Measurements from ENCODE around the gene CLIC5. TPM values are rescaled to one million over a fixed set of nuclear protein-coding genes. Genes with fewer than 3 reads are reported as not detected.

Gene CLIC5
- total RNA-seq, 2 donors from 2014 or later = 3.3 to 6.6 TPM

GRCh38 chr6:45843848-45844521 is 171.7 kb downstream of the CLIC5 start:
- Mint-ChIP-seq H3K36me3 (ENCODE audit: insufficient read depth in 2 of 2) (peaks cover 0 to under 1% of the 10 kb centered on the region in 2 donors), H3K27ac (no peak overlapping the region), H3K9me3 (no peaks in the 10 kb centered on the region), H3K27me3 (ENCODE audit: low read depth) (no peaks in the 10 kb centered on the region), H3K4me3 (no peak overlapping the region), H3K4me1 (ENCODE audit: low read depth) (no peaks in the 10 kb centered on the region)
- no peak for ATAC-seq (replicated peaks in 1 of 2)
- no peak for DNase-seq

DNA sequence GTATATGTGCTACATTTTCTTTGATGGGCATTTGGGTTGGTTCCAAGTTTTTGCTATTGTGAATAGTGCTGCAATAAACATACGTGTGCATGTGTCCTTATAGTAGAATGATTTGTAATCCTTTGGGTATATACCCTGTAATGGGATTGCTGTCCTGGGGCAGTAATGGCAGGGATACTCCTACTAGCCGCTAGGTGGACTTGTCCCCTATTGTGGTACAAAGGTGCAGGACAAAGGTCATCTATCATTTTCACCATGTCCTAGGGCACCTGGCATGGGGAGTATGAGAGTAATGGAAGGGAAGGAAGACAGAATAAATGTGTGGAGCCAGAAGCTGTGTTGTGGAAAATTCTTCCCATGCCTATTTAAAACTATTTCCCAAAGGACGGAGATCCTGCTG is 174.6 kb downstream of the CLIC5 start:
- Mint-ChIP-seq H3K27ac (no peak overlapping the region), H3K27me3 (ENCODE audit: low read depth) (no peaks in the 10 kb centered on the region), H3K4me1 (ENCODE audit: low read depth) (peaks cover 28% of the 10 kb centered on the region), H3K9me3 (no peaks in the 10 kb centered on the region), H3K36me3 (ENCODE audit: insufficient read depth in 2 of 2) (no peaks in the 10 kb centered on the region), H3K4me3 (no peak overlapping the region)
- no peak for DNase-seq
- ATAC-seq (replicated peaks in 1 of 2) = no peak

DNA sequence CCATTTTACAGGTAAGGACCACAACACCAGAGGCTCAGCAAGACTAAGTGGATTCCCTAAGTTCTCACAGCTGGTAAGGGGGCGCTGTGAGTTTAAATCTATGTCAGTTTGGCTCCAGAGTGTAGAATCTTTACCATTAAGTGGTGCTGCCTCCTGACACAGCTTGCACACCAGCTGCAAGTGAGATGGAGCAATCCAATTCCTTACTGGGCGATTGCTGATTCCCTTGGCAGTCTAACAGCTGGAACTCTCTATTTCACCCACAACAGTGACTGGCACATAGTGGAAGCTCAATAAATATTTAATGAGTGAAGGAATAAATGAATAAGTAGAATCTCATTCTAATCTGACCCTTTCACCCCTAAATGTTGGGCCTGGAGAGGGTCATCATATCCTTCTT is 176.7 kb downstream of the CLIC5 start:
- H3K9me3 Mint-ChIP-seq = no peaks in the 10 kb centered on the region
- no peak for ATAC-seq (replicated peaks in 1 of 2)
- H3K4me3 Mint-ChIP-seq = no peak overlapping the region
- no peak for DNase-seq
- no peaks in the 10 kb centered on the region for H3K36me3 Mint-ChIP-seq (ENCODE audit: insufficient read depth in 2 of 2)
- H3K27me3 Mint-ChIP-seq (ENCODE audit: low read depth) = no peaks in the 10 kb centered on the region
- peaks cover 47% of the 10 kb centered on the region for H3K4me1 Mint-ChIP-seq (ENCODE audit: low read depth)
- peak overlapping the region; percentile 70 for H3K27ac Mint-ChIP-seq

DNA sequence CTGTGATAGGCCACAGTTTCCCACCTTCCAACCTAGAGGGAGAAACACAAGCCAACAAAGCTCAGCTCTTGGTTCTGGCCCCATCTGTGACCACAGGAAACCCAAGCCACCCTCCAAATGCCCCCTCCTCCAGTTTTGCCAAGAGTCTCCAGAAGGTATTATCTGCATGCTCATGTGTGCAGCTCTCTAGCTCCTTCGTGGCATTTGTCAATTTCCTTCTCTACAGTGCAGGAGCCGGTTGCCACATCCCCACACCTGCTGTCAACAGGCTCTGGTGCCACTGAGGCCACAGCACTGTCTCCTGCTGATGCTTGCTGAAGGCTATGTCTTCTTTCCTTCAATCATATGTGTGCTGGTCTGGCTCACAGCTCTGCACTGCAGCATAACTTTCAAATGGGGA is 177.2 kb downstream of the CLIC5 start:
- H3K27me3 Mint-ChIP-seq (ENCODE audit: low read depth) = no peaks in the 10 kb centered on the region
- peak overlapping the region in 1 of 2 donors; percentile 20 for H3K4me3 Mint-ChIP-seq
- H3K27ac Mint-ChIP-seq = peak overlapping the region; percentile 70
- no peak for DNase-seq
- H3K4me1 Mint-ChIP-seq (ENCODE audit: low read depth) = peaks cover 47% of the 10 kb centered on the region
- H3K36me3 Mint-ChIP-seq (ENCODE audit: insufficient read depth in 2 of 2) = no peaks in the 10 kb centered on the region
- no peaks in the 10 kb centered on the region for H3K9me3 Mint-ChIP-seq
- ATAC-seq (replicated peaks in 1 of 2) = no peak

- Mint-ChIP-seq H3K27ac (peak overlapping the region; percentile 56), H3K27me3 (ENCODE audit: low read depth) (no peaks in the 10 kb centered on the region), H3K4me3 (no peak overlapping the region), H3K4me1 (ENCODE audit: low read depth) (peaks cover 47% of the 10 kb centered on the region), H3K36me3 (ENCODE audit: insufficient read depth in 2 of 2) (no peaks in the 10 kb centered on the region), H3K9me3 (no peaks in the 10 kb centered on the region)
- ATAC-seq (replicated peaks in 1 of 2) = peak; percentile 32 to 59
- DNase-seq = no peak
Measured at GRCh38 chr6:45837541-45838200, 178.0 kb downstream of the CLIC5 start.

- H3K4me1 Mint-ChIP-seq (ENCODE audit: low read depth) = peaks cover 53% of the 10 kb centered on the region
Measured at GRCh38 chr6:45836984-45837383, 178.7 kb downstream of the CLIC5 start.

GRCh38 chr6:45836438-45836824 is 179.2 kb downstream of the CLIC5 start:
- no peak for DNase-seq
- Mint-ChIP-seq H3K36me3 (ENCODE audit: insufficient read depth in 2 of 2) (no peaks in the 10 kb centered on the region), H3K4me1 (ENCODE audit: low read depth) (peaks cover 59% of the 10 kb centered on the region), H3K9me3 (no peaks in the 10 kb centered on the region), H3K4me3 (no peak overlapping the region), H3K27ac (peak overlapping the region; percentile 55), H3K27me3 (ENCODE audit: low read depth) (no peaks in the 10 kb centered on the region)
- ATAC-seq (replicated peaks in 1 of 2) = no peak

More at GRCh38 chr6:45836984-45837383, 178.7 kb downstream of the CLIC5 start:
- Mint-ChIP-seq H3K36me3 (ENCODE audit: insufficient read depth in 2 of 2) (no peaks in the 10 kb centered on the region), H3K27ac (no peak overlapping the region), H3K27me3 (ENCODE audit: low read depth) (no peaks in the 10 kb centered on the region), H3K9me3 (no peaks in the 10 kb centered on the region), H3K4me3 (peak overlapping the region in 1 of 2 donors; percentile 6)
- ATAC-seq (replicated peaks in 1 of 2) = peak in 1 of 2 donors; percentile 31
- no peak for DNase-seq

- H3K27ac Mint-ChIP-seq = peak overlapping the region; percentile 96
- ATAC-seq (replicated peaks in 1 of 2) (peak; percentile 30 to 38), DNase-seq (peak in 1 of 2 donors; percentile 36)
Measured at GRCh38 chr6:45835721-45836437, 179.8 kb downstream of the CLIC5 start.

GRCh38 chr6:45832063-45832462 is 183.6 kb downstream of the CLIC5 start:
- H3K4me3 Mint-ChIP-seq = peak overlapping the region; percentile 81 to 85
- H3K27ac Mint-ChIP-seq = peak overlapping the region; percentile 70
- ATAC-seq (replicated peaks in 1 of 2) (no peak), DNase-seq (no peak)
- H3K27me3 Mint-ChIP-seq (ENCODE audit: low read depth) = no peaks in the 10 kb centered on the region
- peaks cover 75% of the 10 kb centered on the region for H3K4me1 Mint-ChIP-seq (ENCODE audit: low read depth)
- H3K36me3 Mint-ChIP-seq (ENCODE audit: insufficient read depth in 2 of 2) = peaks cover 14 to 19% of the 10 kb centered on the region in 2 donors
- H3K9me3 Mint-ChIP-seq = peaks cover 5% of the 10 kb centered on the region in 2 donors

More at GRCh38 chr6:45835721-45836437, 179.8 kb downstream of the CLIC5 start:
- Mint-ChIP-seq H3K4me3 (peak overlapping the region; percentile 69 to 84), H3K4me1 (ENCODE audit: low read depth) (peaks cover 64% of the 10 kb centered on the region), H3K36me3 (ENCODE audit: insufficient read depth in 2 of 2) (no peaks in the 10 kb centered on the region), H3K9me3 (no peaks in the 10 kb centered on the region), H3K27me3 (ENCODE audit: low read depth) (no peaks in the 10 kb centered on the region)

Other genes starting within 250 kb of the CLIC5 start
- 1 to 10 TPM; 5.8 to 6.9 TPM for gene ENPP4, start 114.1 kb upstream of the CLIC5 start, total RNA-seq
- under 1 TPM; 0.16 to 0.43 TPM for gene ENPP5, start 155.1 kb upstream of the CLIC5 start, total RNA-seq

Measured in activated T-cell treated with anti-CD3 and anti-CD28 coated beads, Interleukin-2, amount 50 U/mL, for 72 hours (primary cell).